Gastrocnemius medialis (tissue), 4 donors: ENCODE data around the gene PLA2G2F. TPM values are rescaled to one million over a fixed set of nuclear protein-coding genes. Genes with fewer than 3 reads are reported as not detected.

Experiments used
- ATAC-seq, 2 donors: fragments of 150-250 bp; one replicate each; pipeline ENCODE4 v1.9.1; 2016
- DNase-seq, 2 donors: peaks; one replicate each; pipeline ENCODE4 v3.0.0-alpha.2; 2019
- H3K27ac ChIP-seq, 4 donors: fragments of 200-600 bp; sonication (generic); 1 replicate in 1 of 4; 2 replicates in 3 of 4; pipeline ENCODE4 v1.5.1; 2016 to 2018; ENCODE audit warnings: mild to moderate bottlenecking in 2 of 4, moderate library complexity in 1 of 4
- H3K27me3 ChIP-seq, 3 donors: fragments of 200-600 bp; sonication (generic) in 2 of 3; 1 replicate in 1 of 3; 2 replicates in 2 of 3; pipeline versions ENCODE4 v1.5.1 to v1.6.0; 2016 to 2019; ENCODE audit warnings: mild to moderate bottlenecking in 1 of 3, moderate library complexity in 1 of 3
- H3K36me3 ChIP-seq, 2 donors: fragments of 200-600 bp; sonication (generic) in 1 of 2; one replicate each; pipeline ENCODE4 v1.5.1; 2017 to 2018
- H3K4me1 ChIP-seq, 2 donors: fragments of 200-600 bp; sonication (generic) in 1 of 2; one replicate each; pipeline ENCODE4 v1.5.1; 2016 to 2017; ENCODE audit warnings: mild to moderate bottlenecking in 2 of 2
- H3K4me3 ChIP-seq, 4 donors: fragments of 200-600 bp; sonication (generic) in 3 of 4; 1 replicate in 1 of 4; 2 replicates in 3 of 4; pipeline ENCODE4 v1.5.1; 2016 to 2019; ENCODE audit warnings: mild to moderate bottlenecking in 2 of 4
- H3K9me3 ChIP-seq, 3 donors: fragments of 200-600 bp; sonication (generic) in 2 of 3; 1 replicate in 1 of 3; 2 replicates in 2 of 3; pipeline ENCODE4 v1.5.1; 2016 to 2019
- CTCF ChIP-seq, 5 experiments: fragments of 450-650 bp in 3 of 5; fragments of 200-600 bp in 2 of 5; sonication (generic) in 2 of 5; IDR thresholded peaks in 4 of 5; conservative IDR thresholded peaks in 1 of 5; 1 replicate in 4 of 5; 2 replicates in 1 of 5; pipeline ENCODE4 v1.5.1; 2016 to 2019; ENCODE audit warnings: antibody characterized with exemption in 5 of 5, mild to moderate bottlenecking in 3 of 5, moderate library complexity in 3 of 5
- POLR2A ChIP-seq, 2 donors: fragments of 450-650 bp; IDR thresholded peaks; one replicate each; pipeline ENCODE4 v1.6.1; 2017; ENCODE audit warnings: antibody characterized with exemption in 2 of 2, mild to moderate bottlenecking in 2 of 2, moderate library complexity in 2 of 2
- in situ Hi-C, 4 donors: fragments of 200-750 bp; cut with MboI; loops; one replicate each; pipeline versions ENCODE4 v1.15.0 to v1.8.0; 2017; ENCODE audit warnings: low sequenced_read_pairs in 4 of 4
- intact Hi-C: fragments of 100-400 bp; cut with DNase I; formaldehyde crosslinking; loops from one replicate; pipeline ENCODE4 v1.15.1; 2023; ENCODE audit warnings: low total_unique reads
- total RNA-seq, 4 donors: library from RNA; depleted of rRNA; stranded (reverse); fragments of >200 nt; gene quantifications; one replicate each; pipeline versions ENCODE4 v1.1.0 to v1.2.3, GENCODE V29; 2016

PLA2G2F gene
- total RNA-seq, 4 donors from 2014 or later, result not detected

- DNase-seq (no peak), ATAC-seq (no peak)
- no peak overlapping the region for H3K27ac ChIP-seq
- intact Hi-C loops (loop anchor here (2.0 kb wide), 1 partner anchor 29 kb away; no protein-coding TSS in a partner anchor), in situ Hi-C loops (no loop called here)
- H3K9me3 ChIP-seq, result no peaks in the 10 kb centered on the region
- H3K27me3 ChIP-seq, result peaks cover 0 to 3% (median 0%) of the 10 kb centered on the region in 3 donors
- no peaks in the 10 kb centered on the region for H3K36me3 ChIP-seq
- no peaks in the 10 kb centered on the region for H3K4me1 ChIP-seq
- H3K4me3 ChIP-seq, result no peak overlapping the region
- TF ChIP-seq CTCF (IDR thresholded peaks at IDR 0.05 in 4 of 5, conservative IDR thresholded peaks at IDR 0.05 in 1 of 5) (no peak), POLR2A (IDR thresholded peaks at IDR 0.05) (no peak)
Observed at GRCh38 chr1:20123722-20124455, 15.2 kb upstream of the PLA2G2F start.

- H3K4me3 ChIP-seq, result no peak overlapping the region
- in situ Hi-C loops (no loop called here), intact Hi-C loops (loop anchor here (2.0 kb wide), 1 partner anchor 28 kb away; no protein-coding TSS in a partner anchor)
- H3K9me3 ChIP-seq, result no peaks in the 10 kb centered on the region
- no peak overlapping the region for H3K27ac ChIP-seq
- DNase-seq, result no peak
- peaks cover 0 to 3% (median 0%) of the 10 kb centered on the region in 3 donors for H3K27me3 ChIP-seq
- no peaks in the 10 kb centered on the region for H3K36me3 ChIP-seq
- no peak for TF ChIP-seq CTCF (IDR thresholded peaks at IDR 0.05 in 4 of 5, conservative IDR thresholded peaks at IDR 0.05 in 1 of 5)
- TF ChIP-seq POLR2A (IDR thresholded peaks at IDR 0.05), result no peak
- ATAC-seq, result peak; percentile 74 to 80
- no peaks in the 10 kb centered on the region for H3K4me1 ChIP-seq
Observed at GRCh38 chr1:20124456-20125057, 14.6 kb upstream of the PLA2G2F start.

GRCh38 chr1:20125100-20125499, 14.0 kb upstream of the PLA2G2F start:
- no peaks in the 10 kb centered on the region for H3K36me3 ChIP-seq
- H3K9me3 ChIP-seq, result no peaks in the 10 kb centered on the region
- H3K4me3 ChIP-seq, result no peak overlapping the region
- intact Hi-C loops, result loop anchor here (2.0 kb wide), 1 partner anchor 28 kb away; no protein-coding TSS in a partner anchor
- no peak for TF ChIP-seq CTCF (IDR thresholded peaks at IDR 0.05 in 4 of 5, conservative IDR thresholded peaks at IDR 0.05 in 1 of 5)
- no peak for TF ChIP-seq POLR2A (IDR thresholded peaks at IDR 0.05)
- peaks cover 0 to 3% (median 0%) of the 10 kb centered on the region in 3 donors for H3K27me3 ChIP-seq
- no peaks in the 10 kb centered on the region for H3K4me1 ChIP-seq
- H3K27ac ChIP-seq, result no peak overlapping the region
- in situ Hi-C loops, result no loop called here
- DNase-seq (no peak), ATAC-seq (peak in 1 of 2 donors; percentile 55)

- Histone ChIP-seq H3K4me1 (no peaks in the 10 kb centered on the region), H3K27me3 (peaks cover 0 to 3% (median 0%) of the 10 kb centered on the region in 3 donors), H3K27ac (no peak overlapping the region), H3K36me3 (no peaks in the 10 kb centered on the region), H3K9me3 (no peaks in the 10 kb centered on the region), H3K4me3 (no peak overlapping the region)
- no peak for DNase-seq
- no peak for ATAC-seq
- in situ Hi-C loops (no loop called here), intact Hi-C loops (no loop called here)
- TF ChIP-seq CTCF (IDR thresholded peaks at IDR 0.05 in 4 of 5, conservative IDR thresholded peaks at IDR 0.05 in 1 of 5), result no peak
- TF ChIP-seq POLR2A (IDR thresholded peaks at IDR 0.05), result no peak
Observed at GRCh38 chr1:20126041-20126805, 12.9 kb upstream of the PLA2G2F start.
